Fibroblast of villous mesenchyme (primary cell): ENCODE results near the gene UQCR11. TPM values are rescaled to one million over a fixed set of nuclear protein-coding genes. Genes with fewer than 3 reads are reported as not detected.

Experiments
- DNase-seq: peaks from one replicate; pipeline ENCODE4 v3.0.0-alpha.2; 2010; ENCODE audit warnings: low read depth
- H3K4me3 ChIP-seq: 2 replicates; pipeline ENCODE4 v1.5.1; 2011; ENCODE audit warnings: low read depth, mild to moderate bottlenecking, low read length
- CTCF ChIP-seq: IDR thresholded peaks from 2 replicates; pipeline ENCODE4 v1.5.1; 2012; ENCODE audit warnings: low read depth, mild to moderate bottlenecking, low read length; ENCODE audit not compliant: insufficient read depth
- total RNA-seq: library from RNA; depleted of rRNA; stranded (reverse); fragments of >200 nt; gene quantifications from 2 replicates; pipeline ENCODE4 v1.2.3, GENCODE V29; 2012

Gene UQCR11
- total RNA-seq, 1 donor = 53.5 TPM

- no peak overlapping the region for H3K4me3 ChIP-seq
- no peak for DNase-seq
- no peak for TF ChIP-seq CTCF
These were observed 16.3 kb upstream of the UQCR11 start for GRCh38 chr19:1621574-1621973.

GRCh38 chr19:1621021-1621420, 15.8 kb upstream of the UQCR11 start:
- TF ChIP-seq CTCF = no peak
- no peak for DNase-seq
- no peak overlapping the region for H3K4me3 ChIP-seq

- no peak for TF ChIP-seq CTCF
- no peak for DNase-seq
- H3K4me3 ChIP-seq = no peak overlapping the region
These were observed 15.2 kb upstream of the UQCR11 start for GRCh38 chr19:1620502-1620901.

GRCh38 chr19:1619703-1620102, 14.4 kb upstream of the UQCR11 start:
- no peak for DNase-seq
- no peak overlapping the region for H3K4me3 ChIP-seq
- TF ChIP-seq CTCF = no peak

GRCh38 chr19:1619094-1619439, 13.8 kb upstream of the UQCR11 start:
- TF ChIP-seq CTCF = no peak
- H3K4me3 ChIP-seq = no peak overlapping the region
- DNase-seq = no peak

GRCh38 chr19:1618157-1619093, 13.2 kb upstream of the UQCR11 start:
- H3K4me3 ChIP-seq = no peak overlapping the region
- DNase-seq = peak; percentile 5
- peak; percentile 44 for TF ChIP-seq CTCF
